Stimulated activated CD8-positive, alpha-beta memory T cell treated with anti-CD3 and anti-CD28 coated beads, Interleukin-4, amount 100 ng/mL, for 48 hours (primary cell): ENCODE data around the gene CATSPERB.
"Not testable (repeated sequence)": the region's sequence is repeated elsewhere in the genome, so short reads cannot be mapped to it uniquely, and the experiment has no call there.

Experiments used
- DNase-seq: peaks from one replicate; pipeline ENCODE4 v3.0.0-alpha.2; 2020

The CATSPERB gene

GRCh38 chr14:91731986-91732385 lies at the start of gene CATSPERB:
TSS of gene CATSPERB (minus strand) at chr14:91732086. CDS start at chr14:91729479, 2,607 bp downstream.
- DNase-seq: no peak

DNA sequence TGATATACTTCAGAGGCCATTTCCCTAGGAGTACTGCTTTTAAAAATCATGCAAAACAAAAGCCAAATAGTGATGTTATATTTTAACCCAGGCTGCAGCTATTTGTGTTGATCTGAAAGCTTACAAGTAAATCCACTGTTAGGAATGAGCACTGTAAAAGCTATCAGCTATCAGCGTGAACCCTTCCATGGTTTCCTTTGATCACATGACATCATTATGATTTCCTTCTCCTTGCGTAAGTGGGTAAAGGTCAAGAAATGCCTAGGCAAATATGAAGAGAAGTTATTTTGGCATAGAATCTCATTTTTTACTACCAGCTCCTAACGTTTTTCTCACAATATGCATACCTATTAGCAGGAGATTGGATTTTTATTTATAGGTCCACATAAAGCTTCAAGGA lies 48.6 kb upstream of the CATSPERB start:
- DNase-seq: no peak

GRCh38 chr14:91778217-91778616 lies 46.3 kb upstream of the CATSPERB start:
- DNase-seq: no peak

GRCh38 chr14:91774140-91775096 lies 42.5 kb upstream of the CATSPERB start:
- no peak for DNase-seq

- no peak for DNase-seq
Measured at GRCh38 chr14:91770185-91770584, 38.3 kb upstream of the CATSPERB start.

DNA sequence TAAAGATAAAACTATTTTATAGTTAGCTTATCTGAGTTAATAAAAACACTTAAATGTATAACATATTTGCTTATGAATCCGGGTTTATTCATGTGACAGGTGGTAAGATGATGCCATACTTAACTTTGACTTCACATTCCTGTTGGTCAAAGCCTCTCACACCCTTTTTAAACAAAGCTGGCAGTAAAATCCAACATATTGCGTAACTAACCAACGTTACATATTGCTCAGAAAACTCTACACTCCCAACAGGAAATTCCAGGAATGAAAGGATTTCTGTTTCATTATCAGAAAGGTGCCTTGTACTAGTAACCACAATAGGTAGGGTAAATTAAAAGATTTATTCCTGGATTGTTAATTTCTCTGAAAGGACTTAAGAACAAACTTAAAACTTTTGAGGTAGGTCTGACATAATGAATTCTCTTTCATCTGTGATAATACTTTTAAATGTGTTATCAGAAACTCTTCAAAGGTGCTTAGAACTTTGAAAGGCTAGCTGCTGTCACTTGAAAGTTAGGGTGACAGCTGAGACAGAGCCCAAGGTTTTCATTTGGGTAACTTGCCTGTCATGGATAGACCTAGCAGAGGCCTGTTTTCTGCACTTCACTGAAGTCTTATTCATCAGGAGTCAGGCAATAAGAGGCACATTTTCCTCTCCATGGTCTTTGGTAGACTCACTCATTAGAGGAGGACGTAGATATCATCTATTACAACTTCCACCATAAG lies 23.8 kb upstream of the CATSPERB start:
- no peak for DNase-seq

DNA sequence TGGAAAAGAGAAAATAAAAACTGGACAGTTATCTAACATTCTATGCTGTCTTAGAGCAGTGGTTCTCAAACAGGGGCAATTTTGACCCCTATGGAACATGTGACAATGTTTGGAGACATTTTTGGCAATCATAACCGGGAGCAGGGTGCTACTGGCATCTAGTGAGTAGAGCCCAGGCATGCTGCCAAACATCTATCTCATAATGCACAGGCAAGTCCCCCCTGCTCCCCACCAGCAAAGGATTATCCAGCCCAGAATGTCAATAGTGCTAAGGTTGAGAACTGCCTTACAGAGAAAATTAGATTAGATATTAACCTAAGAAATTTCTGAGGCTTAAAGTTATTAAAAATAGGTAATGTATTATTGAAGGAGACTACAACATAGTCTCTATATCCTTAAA lies 22.9 kb upstream of the CATSPERB start:
- DNase-seq: no peak

GRCh38 chr14:91754185-91754584 lies 22.3 kb upstream of the CATSPERB start:
- DNase-seq: no peak

DNA sequence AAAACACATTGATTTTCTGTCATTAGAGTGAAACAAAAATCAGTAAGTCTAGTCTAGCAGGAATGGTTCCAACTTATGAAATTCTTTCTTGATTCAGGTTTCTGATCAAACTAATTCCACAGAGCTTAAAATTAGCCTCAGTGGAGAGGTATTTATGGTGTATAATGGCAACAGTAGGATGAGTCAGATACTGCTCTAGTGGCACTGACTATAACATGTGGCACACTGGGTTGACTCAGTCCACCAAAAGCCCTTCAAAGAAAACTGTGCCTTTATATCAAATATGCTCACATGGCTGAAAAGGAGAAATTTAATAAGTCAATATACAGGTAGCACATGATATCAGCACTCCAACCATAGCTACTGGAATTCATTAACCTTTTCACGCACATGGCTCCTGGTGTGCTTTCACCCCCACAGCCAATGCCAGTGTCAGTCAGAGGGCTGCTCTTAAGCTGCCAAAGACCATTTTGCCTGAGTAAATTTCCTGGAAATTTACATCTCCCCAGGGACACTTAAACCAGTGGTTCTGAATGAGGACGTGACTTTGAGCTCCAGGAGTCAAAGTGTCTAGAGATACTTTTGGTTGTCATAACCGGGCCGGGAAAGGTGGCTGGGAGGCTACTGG lies 21.7 kb upstream of the CATSPERB start:
- DNase-seq: no peak

DNA sequence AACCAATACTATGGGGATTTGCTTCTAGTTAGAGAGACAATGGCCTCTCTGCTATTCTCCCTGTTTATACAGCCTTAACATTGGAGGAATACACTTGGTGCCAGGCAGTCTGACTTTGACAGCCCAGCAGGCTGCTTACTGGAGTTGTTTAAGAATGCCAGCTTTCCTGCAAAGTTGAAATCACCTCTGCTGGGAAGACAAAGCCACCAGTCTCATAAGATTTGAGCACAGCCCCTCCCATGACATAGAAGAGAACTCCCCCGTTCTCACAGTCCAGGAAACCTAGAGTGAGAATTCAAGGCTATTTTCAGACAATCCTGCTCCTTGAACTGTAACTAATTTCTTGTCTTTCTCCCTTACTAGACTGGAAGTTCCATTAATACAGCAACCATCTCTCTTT lies 21.1 kb upstream of the CATSPERB start:
- no peak for DNase-seq

- no peak for DNase-seq
Measured at GRCh38 chr14:91751719-91752118, 19.8 kb upstream of the CATSPERB start.

DNA sequence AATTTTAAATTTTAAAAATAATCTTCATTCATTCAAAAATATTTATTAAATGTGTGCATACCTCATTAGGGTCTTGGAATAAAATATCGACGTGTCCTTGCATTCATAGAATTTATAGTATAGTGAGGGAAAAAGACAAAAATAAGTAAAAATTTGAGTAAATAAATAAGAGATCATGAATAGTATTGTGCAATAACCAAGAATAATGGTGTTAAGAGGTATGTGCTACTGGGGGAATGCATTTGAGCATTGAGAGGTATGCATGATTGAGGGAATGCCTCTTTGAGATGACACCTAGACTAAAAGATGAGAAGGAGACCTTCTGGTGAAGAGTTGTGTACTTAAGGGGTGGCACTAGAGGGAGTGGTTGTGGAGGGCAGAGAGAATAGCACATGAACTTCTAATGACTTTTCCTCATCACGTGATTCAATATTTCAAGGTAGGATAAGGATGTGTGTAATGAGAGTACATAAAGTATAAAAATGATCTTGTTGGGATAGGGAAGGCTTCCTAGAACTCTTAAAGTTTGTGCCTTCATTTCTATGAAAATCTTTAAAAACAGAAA lies 18.8 kb upstream of the CATSPERB start:
- DNase-seq: no peak

DNA sequence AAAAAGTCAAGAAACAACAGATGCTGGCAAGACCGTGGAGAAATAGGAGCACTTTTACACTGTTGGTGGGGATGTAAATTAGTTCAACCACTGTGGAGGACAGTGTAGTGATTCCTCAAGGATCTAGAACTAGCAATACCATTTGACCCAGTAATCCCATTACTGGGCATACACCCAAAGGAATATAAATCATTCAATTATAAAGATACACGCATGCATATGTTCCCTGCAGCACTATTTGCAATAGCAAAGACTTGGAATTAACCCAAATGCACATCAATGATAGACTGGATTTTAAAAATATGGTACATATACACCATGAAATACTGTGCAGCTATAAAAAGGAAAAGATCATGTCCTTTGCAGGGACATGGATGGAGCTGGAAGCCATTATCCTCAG lies 18.0 kb upstream of the CATSPERB start:
- no peak for DNase-seq

- no peak for DNase-seq
Measured at GRCh38 chr14:91748049-91748448, 16.2 kb upstream of the CATSPERB start.

- no peak for DNase-seq
Measured at GRCh38 chr14:91745344-91745743, 13.5 kb upstream of the CATSPERB start.

DNA sequence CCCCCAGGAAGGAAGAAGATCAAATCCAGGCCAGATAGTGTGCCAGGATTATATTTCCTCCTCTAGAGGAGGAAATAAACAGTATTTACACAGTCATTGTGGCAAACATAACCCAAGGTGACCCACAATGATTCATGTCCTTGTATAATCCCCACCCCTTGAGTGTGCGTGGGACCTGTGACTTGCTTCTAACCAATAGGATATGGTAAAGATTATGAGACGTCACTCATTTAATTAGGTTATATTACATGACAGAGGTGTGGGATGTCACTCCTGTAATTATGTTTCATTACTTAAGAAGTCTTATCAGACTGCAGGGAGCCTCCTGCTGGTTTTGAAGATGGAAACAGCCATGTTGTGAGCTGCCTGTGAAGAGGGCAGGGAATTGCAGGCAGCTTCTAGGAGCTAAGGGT lies 12.2 kb upstream of the CATSPERB start:
- DNase-seq: no peak

- no peak for DNase-seq
Measured at GRCh38 chr14:91743305-91743653, 11.4 kb upstream of the CATSPERB start.

- no peak for DNase-seq
Measured at GRCh38 chr14:91742621-91743304, 10.9 kb upstream of the CATSPERB start.

GRCh38 chr14:91739867-91740266 lies 8.0 kb upstream of the CATSPERB start:
- DNase-seq: not testable (repeated sequence)

GRCh38 chr14:91737619-91738018 lies 5.7 kb upstream of the CATSPERB start:
- DNase-seq: no peak

GRCh38 chr14:91732859-91733477 lies 1.1 kb upstream of the CATSPERB start:
- DNase-seq: no peak

DNA sequence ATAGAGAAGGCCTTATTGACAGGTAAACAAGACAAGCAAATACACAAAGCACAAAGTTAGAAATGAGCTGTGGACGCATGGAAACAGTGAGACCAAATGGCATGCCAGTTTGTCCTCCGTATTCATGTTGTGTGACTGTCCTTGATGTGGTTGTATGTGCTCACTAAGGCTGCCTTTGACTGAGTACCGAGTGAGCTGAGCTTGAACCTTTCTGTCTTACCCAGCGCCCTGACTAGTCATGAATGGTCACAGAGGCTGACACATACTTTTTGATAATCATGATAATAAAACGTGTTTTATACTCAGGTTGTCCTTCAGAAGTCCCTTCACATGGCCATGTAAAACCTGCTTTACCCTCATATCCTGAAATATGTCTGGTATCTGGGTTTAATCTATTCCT lies 553 bp upstream of the CATSPERB start:
- no peak for DNase-seq
